Left kidney (tissue), 2 donors: ENCODE measurements around the gene MYOF. TPM values are rescaled to one million over a fixed set of nuclear protein-coding genes. Genes with fewer than 3 reads are reported as not detected.
A peak's percentile ranks its signal among the peaks of the same experiment; 100 is the strongest.
"Not testable (repeated sequence)": the region's sequence is repeated elsewhere in the genome, so short reads cannot be mapped to it uniquely, and the experiment has no call there.

Experiments
- DNase-seq: peaks from one replicate; pipeline ENCODE4 v3.0.0-alpha.2; 2013
- polyA plus RNA-seq: library from polyadenylated mRNA; unstranded; fragments of 120-200 nt; gene quantifications from one replicate; pipeline ENCODE4 v1.2.1, GENCODE V29; 2013; ENCODE audit not compliant: insufficient read length

The MYOF gene
- polyA plus RNA-seq, 1 donor: 29.2 TPM

DNA sequence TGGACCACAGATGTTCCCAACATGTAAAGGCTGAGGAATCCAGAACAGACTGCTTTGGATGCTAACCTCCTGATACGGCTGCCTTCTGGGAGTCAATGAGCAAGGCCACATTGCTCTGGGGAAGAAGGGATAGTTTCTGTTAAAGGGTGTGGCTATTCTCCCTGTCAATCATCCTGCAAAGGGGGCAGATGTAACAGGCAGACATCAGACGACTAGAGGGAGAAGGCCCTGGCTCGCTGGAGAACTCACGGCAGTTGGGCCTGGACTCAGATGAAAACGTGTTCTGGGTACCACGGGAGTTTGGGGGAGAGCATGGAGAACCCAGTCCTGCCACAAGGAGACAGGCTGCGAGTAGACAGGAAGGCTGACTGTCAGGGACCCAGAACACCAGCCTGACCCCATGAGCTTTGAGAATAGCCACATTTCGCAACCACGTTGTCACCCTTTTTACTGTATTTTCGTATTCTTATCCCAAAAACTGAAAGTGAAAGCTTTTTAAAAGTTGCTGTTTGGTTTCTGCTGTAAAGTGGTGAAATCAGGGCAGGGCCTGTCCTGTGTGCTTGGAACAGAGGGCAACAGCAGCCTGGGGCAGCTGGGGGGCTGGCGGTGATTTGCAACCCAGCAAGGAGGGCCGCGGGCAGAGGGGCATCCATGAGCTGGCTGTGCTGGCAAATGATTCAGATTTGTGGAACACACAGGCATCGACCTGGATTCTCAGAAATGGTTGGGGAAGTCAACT is 95.3 kb downstream of the MYOF start:
- DNase-seq: no peak

GRCh38 chr10:93385345-93385744 is 96.8 kb downstream of the MYOF start:
- no peak for DNase-seq

DNA sequence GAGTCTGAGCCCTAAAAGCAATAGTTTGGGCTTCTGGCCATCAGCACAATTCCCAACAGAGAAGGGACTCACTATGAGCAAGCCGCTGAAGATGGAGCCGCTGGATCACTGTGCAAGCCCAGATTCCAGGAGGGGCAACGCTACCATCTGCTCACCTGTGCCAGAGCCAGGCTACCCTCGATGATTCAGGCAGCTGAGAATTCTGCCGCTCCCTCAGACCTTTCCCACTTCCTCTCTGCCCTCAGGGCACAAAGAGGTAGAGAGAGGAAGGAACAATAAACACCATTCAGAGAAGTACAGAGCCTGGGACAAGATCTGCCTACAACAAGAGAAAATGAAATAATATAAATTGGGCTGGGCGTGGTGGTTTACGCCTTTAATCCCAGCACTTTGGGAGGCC is 98.1 kb downstream of the MYOF start:
- no peak for DNase-seq

- no peak for DNase-seq
These were observed 98.6 kb downstream of the MYOF start for GRCh38 chr10:93383562-93383981.

GRCh38 chr10:93379731-93380575 is 102.2 kb downstream of the MYOF start:
- DNase-seq: no peak

DNA sequence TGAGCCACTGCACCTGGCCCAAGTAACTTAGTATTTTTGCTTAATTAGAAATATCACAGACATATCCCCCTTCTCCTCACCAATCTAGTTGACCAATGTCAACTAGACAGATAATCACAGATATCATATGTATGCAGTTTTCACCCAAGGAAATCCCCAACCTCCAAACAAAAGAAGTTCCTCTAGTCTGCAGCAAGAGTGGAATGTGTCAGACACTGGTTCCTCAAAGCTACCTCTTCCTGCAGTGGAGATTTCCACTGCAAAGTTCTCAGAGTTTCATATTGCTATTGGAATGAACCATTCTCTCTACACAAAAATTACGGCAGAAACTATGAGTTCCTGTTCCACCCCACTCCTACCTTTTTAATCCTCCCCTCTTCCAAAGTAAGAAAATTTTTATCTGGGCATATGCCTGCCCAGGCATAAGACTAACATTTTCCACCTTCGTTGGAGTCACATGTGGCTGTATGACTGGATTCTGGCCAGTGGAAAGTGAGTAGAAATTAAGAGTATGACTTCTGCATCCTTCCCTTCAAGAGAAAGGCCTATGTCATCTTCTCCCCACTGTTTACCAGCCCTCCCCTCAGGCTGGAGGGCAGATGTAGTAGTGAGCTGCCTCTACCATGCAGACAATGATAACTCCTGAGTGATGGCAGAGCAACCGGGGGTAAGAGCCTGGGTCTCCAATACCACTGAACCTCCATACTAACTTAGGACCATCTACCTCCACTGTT is 103.0 kb downstream of the MYOF start:
- DNase-seq: no peak

- DNase-seq: no peak
These were observed 104.1 kb downstream of the MYOF start for GRCh38 chr10:93378039-93378438.

DNA sequence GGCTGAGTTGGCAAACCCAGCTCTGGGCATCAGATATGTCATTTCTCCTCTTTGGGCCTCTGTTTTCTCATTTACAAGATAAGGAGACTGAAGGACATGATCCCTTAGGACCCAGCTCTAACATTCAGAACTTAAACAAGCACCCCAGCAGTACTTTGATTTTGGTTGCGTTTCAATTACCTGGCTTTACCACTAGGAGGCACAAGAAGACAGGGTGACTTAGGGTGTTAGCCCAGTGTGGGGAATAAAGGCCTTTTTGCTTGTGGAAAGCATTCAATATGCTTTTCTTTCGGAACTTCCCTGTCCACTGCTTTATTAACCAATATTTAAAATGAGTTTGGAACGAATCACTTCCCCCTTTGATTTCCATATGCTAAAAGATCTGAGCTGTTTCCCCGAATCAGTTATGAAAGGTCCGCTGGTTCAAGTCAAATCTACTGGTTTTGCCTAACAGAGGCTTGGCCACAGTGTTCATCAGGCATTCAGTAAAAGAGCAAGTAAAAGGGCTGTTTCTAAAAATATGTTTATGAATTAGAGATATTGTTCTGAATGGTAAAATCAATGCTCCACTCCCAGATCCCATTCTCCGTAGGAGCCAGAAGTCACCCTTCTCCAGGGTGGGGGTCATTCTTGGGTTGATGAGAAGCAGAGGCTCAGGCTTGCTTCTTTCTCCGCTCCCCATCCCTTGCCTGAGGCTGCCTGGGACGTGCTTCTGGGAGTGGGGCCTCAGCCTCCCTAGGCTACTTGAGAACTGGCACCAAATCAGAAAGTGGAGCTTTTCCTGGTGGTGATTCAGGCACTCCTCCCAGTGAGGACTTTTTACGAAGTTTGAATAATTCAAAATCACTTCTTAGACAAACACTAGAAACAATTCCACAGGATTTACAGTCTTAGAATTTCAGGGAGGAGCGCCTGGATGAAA is 105.5 kb downstream of the MYOF start:
- DNase-seq: peak; percentile 85

- no peak for DNase-seq
These were observed 111.2 kb downstream of the MYOF start for GRCh38 chr10:93370961-93371360.

DNA sequence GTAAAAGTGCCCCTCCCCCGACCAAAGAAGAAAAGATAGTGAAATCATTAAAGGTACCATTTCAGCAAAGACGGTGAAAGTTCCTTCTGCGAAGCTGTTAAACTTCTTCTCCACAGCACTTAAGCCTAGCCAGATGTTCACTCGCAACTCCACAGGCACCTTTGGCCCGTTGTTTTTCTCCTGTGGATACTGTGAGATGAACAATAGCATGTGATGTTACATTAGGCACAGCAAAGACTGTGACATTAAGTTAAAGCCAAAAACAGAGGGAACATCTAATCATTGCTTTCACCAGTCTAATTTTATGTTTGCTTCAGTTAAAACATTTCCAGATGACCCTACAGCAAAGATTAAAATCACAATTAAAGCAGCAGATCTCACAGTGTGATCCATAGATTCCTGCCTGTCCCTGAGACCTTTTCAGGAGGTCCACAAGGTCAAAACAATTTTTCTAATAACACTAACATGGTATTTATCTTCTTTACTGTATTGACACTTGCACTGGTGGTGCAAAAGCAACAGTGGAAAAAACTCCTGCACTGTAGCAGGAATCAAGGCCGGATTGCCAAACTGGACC is 112.5 kb downstream of the MYOF start:
- DNase-seq: no peak

DNA sequence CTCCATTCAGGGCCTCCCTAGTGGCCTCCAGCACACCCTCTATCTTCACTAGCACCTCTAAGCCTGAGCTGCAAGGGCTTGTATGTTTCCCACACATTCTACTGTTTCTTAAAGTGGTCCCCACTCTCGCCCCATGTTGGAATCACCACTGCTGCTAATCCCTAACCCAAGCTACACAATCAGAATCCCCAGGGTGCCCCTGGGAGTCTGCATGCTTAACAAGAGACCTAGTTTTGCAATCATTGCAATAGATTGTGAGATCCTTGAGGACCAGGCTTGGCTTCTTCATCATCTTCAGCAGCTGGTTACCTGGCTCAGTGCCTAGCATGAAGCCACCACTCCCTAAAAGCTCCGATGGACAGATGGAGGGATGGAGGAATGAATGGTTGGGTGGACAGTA is 113.9 kb downstream of the MYOF start:
- DNase-seq: no peak

DNA sequence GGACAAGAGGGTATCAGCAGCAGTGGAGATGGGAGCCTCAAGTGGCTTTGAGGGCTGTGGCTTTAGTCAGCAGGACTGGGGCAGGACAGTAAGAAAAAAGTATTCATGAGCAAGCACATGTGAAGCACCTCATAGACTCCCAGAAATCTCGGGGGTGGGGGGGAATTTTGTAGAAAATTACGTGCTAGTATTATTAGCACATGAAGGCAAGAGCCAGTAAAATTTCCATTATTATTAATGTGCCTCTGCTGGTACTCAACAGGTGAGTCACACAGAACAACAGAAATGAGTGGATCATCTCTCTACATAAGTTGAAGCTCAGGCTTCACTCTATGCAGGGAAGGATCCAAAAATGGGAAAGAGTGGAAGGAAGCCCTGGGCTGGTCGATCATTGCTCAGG is 114.5 kb downstream of the MYOF start:
- no peak for DNase-seq

DNA sequence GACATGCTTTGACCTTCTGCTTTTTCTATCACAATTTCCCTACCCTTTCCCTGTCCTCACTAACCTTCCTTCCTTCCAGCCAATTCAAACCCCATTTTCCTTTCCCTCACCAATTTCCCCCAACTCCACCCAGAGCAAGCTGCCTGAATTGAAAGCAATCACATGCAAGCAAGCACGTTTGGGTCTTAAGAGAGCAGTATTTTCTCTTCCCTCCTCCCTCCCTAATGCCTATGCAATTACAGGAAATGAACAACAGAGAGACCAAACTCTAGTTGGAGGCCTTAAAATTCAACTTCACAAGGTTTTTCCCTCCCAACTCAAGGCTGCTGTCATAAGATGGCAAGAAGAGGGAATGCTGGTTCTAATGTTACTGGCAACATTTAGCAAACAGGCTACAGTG is 117.2 kb downstream of the MYOF start:
- no peak for DNase-seq

DNA sequence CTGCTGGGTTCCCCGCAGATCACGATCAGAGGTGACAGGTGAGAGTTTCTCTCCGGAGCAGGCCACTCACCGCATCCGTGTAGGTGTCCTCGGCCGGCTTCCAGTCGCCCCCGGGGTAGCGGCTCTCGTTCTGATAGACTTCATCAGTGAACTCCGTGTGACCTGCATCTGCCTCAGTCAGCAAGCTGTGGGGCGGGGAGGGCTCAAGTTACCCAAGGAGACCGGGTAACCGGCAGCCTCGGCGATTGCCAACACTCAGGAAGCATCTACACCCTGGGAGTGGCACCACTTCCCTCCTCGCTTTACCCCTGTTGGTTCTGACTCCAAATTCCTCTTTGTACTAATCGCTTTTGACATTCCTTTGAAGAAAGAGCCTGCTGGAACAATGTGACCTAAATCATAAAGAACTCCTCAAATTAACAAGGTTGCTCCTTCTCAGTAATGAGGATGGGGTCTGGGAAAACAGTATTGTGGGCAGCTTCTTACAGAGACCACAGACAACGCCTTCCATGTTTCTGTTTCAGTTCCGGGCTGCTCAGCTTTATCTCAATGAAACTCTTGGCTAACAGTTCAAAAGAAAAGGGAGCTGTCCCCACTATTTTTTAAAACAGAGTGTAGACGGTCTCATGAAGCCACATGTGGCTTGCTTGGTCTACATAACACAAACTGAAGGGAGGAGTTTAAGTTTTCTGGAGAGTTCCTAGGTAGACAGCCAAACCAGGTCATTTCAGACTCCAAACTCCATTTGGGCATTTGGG is 118.1 kb downstream of the MYOF start:
- DNase-seq: no peak

GRCh38 chr10:93358398-93358797 is 123.7 kb downstream of the MYOF start:
- DNase-seq: not testable (repeated sequence)

GRCh38 chr10:93357680-93358079 is 124.5 kb downstream of the MYOF start:
- peak; percentile 45 for DNase-seq

DNA sequence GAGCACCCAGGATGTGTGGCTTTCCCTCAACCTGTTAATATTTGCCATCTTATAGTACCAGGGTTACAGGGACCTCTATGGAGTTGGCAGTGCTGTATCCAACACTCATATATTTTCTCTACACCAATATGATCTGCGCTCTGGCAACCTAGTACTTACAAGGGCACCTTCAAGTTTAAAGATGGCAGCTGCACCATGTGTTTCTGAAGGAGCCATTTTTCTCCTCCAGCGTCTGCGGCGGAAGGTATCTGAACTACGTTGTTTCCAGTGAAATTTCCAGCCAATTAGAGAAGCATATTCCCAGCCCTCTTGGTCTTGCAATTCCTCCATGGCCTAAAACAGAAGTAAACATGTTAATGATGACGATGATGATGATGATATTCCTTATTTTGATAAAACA is 125.6 kb downstream of the MYOF start:
- DNase-seq: no peak

- DNase-seq: peak; percentile 68
These were observed 129.3 kb downstream of the MYOF start for GRCh38 chr10:93352638-93353383.

- DNase-seq: no peak
These were observed 135.4 kb downstream of the MYOF start for GRCh38 chr10:93346694-93347093.

DNA sequence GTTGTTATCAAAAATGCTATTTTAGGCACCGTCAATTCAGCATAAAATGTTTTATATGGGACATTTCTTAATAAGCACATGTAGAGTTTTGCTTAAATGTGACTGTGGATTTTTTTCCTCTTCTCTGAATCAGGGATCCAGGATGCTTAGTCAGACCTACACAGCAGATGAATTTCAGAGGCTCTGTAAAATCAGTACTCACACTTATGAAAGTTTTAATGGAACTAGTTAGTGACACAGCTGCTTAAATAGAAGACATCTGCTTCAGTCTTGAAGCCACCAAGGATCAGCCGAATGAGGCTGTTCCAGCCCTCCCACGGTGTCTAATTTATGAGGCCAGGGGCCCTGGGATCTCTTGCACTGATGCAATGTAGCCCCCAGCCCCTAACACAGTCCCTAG is 136.0 kb downstream of the MYOF start:
- no peak for DNase-seq
